HUES48 (cell line): ENCODE data around the gene STAC.
"Not testable (repeated sequence)": the region's sequence is repeated elsewhere in the genome, so short reads cannot be mapped to it uniquely, and the experiment has no call there.

Source experiments
- H3K27ac ChIP-seq: one replicate; pipeline ENCODE4 v1.7.0; 2013; ENCODE audit warnings: low read depth, low read length, inconsistent platforms
- H3K27me3 ChIP-seq: 2 replicates; pipeline ENCODE4 v1.6.1; 2013; ENCODE audit warnings: mild to moderate bottlenecking, low read length; ENCODE audit not compliant: control insufficient read depth, insufficient read depth
- H3K36me3 ChIP-seq: 2 replicates; pipeline ENCODE4 v1.6.1; 2013; ENCODE audit warnings: low read length; ENCODE audit not compliant: control insufficient read depth, insufficient read depth
- H3K4me1 ChIP-seq: 2 replicates; pipeline ENCODE4 v1.6.1; 2013; ENCODE audit warnings: mild to moderate bottlenecking, low read length; ENCODE audit not compliant: control insufficient read depth, insufficient read depth
- H3K4me3 ChIP-seq: 2 replicates; pipeline ENCODE4 v1.5.1; 2013; ENCODE audit warnings: mild to moderate bottlenecking, low read depth, low read length
- H3K9ac ChIP-seq: 2 replicates; pipeline ENCODE4 v1.6.1; 2013; ENCODE audit warnings: mild to moderate bottlenecking, low read depth, low read length, moderate library complexity
- H3K9me3 ChIP-seq: 2 replicates; pipeline ENCODE4 v1.6.1; 2013; ENCODE audit warnings: low read length; ENCODE audit not compliant: control insufficient read depth, insufficient read depth

The STAC gene

DNA sequence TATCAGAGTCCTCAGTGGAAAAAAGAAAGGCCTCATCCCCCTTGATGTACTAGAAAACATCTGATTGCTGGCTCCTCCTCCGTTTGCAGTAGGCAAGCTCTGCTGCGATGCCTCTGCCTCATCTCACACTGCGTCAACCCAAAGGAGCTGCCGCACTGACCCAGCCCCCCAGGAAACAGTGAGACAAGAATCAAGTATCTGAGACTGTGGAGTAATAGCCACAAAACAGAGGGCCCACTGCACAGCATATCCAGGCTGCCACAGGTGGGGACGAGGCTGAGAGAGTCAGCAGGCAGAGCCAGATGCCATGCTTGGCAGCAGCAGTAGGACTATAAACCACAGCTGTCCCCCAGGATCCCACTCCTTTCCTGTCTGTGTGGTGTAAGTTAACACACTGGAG is 165.9 kb downstream of the STAC start:
- no peak overlapping the region for H3K9ac ChIP-seq
- H3K4me1 ChIP-seq: no peaks in the 10 kb centered on the region
- no peaks in the 10 kb centered on the region; the same call in 1 of the 2 replicates for H3K9me3 ChIP-seq
- no peak overlapping the region for H3K27ac ChIP-seq
- H3K4me3 ChIP-seq: no peak overlapping the region
- H3K27me3 ChIP-seq: no peaks in the 10 kb centered on the region
- no peaks in the 10 kb centered on the region for H3K36me3 ChIP-seq

DNA sequence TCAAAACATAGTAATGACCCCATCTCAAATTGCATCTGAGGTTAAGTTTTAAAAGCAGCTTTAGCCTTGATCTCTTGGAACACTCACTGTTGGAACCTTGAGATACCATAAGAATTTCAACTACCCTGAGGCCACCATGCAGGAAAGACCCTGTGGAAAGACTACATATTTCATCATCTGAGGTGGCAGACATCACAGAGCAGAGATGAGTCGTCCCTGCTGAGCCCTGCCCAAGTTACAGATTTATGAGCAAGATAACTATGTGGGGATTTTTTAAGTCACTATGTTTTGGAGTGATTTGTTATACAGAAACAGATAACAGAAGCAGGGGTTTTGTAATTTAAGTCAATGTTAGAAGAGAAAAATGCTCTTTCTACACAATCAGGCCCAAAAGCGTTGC is 168.4 kb downstream of the STAC start:
- Histone ChIP-seq H3K27me3 (no peaks in the 10 kb centered on the region), H3K9ac (no peak overlapping the region), H3K27ac (no peak overlapping the region), H3K36me3 (no peaks in the 10 kb centered on the region), H3K9me3 (no peaks in the 10 kb centered on the region; the same call in 1 of the 2 replicates), H3K4me1 (no peaks in the 10 kb centered on the region), H3K4me3 (no peak overlapping the region)

DNA sequence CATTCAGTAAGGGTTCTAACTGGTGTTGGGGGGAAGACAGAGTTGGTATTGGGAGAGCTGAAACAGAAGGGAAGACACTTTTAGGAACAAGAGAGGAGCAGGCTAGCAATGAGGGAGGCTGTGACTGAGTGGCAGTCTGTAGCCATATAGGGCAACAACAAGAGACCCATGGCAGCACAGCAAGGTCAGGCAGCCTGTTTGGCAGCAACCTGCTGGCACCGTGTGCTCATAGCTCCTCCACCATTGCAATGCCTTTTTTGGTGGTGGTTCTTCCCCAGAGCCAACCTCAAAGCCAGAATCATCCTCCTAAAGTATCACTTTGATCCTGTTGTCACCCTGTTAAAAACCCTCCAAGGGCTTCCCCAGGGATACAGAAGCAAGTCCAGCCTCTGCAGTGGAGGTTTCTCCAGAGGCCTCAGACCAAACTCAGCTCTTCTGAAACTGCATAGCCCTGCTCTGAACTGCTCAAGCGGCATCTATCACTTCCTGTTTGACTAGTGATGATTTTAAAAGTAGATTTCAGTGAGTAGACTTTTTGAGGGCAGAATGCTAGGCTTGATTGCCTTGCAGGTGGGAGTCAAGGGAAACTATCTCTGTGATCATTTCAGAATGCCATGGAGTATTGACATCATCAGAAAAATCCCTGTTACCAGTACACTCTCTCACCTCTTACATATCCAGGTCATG is 176.9 kb downstream of the STAC start:
- no peak overlapping the region for H3K4me3 ChIP-seq
- H3K36me3 ChIP-seq: no peaks in the 10 kb centered on the region
- no peak overlapping the region for H3K9ac ChIP-seq
- no peaks in the 10 kb centered on the region for H3K9me3 ChIP-seq
- no peaks in the 10 kb centered on the region for H3K27me3 ChIP-seq
- no peak overlapping the region for H3K27ac ChIP-seq
- H3K4me1 ChIP-seq: no peaks in the 10 kb centered on the region

DNA sequence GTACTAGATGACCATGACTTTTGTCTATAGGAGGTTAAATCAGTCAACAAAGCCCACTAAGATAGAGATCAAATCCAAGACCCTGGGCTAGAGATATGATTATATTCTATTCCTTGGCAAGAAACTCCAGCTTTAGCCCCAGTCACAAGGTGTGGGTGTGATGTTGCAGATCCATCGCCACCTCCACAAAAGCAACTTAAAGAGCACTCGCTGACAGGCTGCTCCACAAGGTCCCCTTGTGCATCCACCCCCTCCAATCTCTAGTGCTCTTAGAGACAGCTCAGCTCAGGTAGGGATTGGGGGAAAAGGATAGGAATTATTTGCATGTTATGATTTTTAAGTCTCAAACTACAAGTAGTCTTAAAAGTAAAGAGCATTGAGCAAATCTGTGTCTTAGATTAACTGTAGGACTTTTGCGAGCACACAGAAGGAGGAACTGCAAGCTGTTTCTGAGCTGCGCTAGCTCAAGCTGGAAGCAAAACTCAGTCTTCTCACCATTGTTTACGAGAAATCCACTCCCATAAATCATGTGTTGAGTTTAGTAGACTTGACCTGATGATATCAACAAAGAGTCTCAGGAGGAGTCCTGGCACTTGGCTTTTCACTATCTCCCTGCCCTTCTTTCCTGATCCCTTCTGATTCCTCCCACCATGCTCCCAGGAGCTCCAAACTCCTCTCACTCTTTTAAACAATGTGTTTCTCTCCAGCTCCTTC is 177.6 kb downstream of the STAC start:
- H3K27me3 ChIP-seq: no peaks in the 10 kb centered on the region
- H3K27ac ChIP-seq: no peak overlapping the region
- H3K9me3 ChIP-seq: no peaks in the 10 kb centered on the region
- no peak overlapping the region for H3K4me3 ChIP-seq
- H3K4me1 ChIP-seq: no peaks in the 10 kb centered on the region
- H3K9ac ChIP-seq: no peak overlapping the region
- H3K36me3 ChIP-seq: no peaks in the 10 kb centered on the region

DNA sequence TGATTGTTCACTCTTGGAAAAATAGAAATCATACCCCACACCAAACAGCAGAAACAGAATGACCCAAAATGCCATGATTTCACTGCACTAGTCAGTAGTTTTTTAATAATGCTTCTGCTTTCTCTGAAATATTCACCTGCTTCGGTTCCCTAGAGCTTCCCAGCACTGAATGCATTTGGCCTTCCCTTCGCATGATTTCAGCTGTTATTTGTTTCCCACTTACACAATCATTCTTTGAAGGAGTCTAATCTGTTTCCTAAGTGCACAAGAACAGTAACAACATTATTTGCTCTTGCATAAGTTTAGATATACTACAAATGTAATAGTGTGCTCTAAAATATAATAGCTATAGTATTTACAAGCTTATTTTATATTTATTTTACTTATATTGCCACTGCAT is 178.7 kb downstream of the STAC start:
- Histone ChIP-seq H3K27me3 (no peaks in the 10 kb centered on the region), H3K9me3 (no peaks in the 10 kb centered on the region), H3K4me3 (no peak overlapping the region), H3K4me1 (no peaks in the 10 kb centered on the region), H3K9ac (no peak overlapping the region), H3K27ac (no peak overlapping the region), H3K36me3 (no peaks in the 10 kb centered on the region)

DNA sequence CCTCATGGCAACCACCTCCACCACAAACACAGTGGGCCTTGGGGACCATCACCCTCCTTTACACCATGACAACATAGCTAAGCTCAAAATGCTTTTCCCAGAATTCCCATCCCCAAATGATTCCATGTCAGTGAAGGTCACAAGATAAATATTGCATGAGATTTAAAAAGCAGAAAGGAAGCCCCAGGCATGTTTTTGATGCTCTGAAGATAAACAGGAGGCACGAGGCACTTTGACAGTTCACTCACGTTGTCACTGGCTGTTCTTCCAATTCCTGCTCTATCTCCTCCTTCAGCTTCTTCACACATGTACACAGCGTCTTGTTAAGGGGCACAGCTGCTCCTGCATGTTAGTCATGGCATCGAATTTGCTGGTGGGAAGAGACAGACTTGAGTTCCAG is 180.4 kb downstream of the STAC start:
- H3K9ac ChIP-seq: no peak overlapping the region
- no peaks in the 10 kb centered on the region for H3K27me3 ChIP-seq
- H3K36me3 ChIP-seq: no peaks in the 10 kb centered on the region
- no peak overlapping the region for H3K27ac ChIP-seq
- no peak overlapping the region for H3K4me3 ChIP-seq
- no peaks in the 10 kb centered on the region for H3K4me1 ChIP-seq
- H3K9me3 ChIP-seq: no peaks in the 10 kb centered on the region

DNA sequence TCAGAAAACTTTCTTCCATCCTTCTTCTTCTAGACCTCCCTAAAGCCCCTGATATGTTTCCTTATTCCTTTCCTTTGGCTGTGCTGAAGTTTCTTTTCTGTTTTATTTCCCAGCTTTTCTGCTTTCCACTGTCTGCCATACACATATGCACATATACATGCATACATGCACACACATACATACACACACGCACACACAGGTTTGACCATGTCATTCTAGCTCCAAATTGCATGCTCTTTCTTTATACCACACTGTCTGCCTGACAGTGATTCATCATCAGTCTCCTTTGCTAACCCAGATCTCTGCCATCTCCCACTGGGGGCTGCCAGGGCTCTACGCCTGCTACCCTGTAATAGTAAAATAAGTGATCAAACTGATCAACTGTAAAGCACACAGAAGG is 181.3 kb downstream of the STAC start:
- Histone ChIP-seq H3K9me3 (no peaks in the 10 kb centered on the region), H3K4me1 (no peaks in the 10 kb centered on the region), H3K9ac (no peak overlapping the region), H3K36me3 (no peaks in the 10 kb centered on the region), H3K27me3 (no peaks in the 10 kb centered on the region), H3K4me3 (no peak overlapping the region), H3K27ac (no peak overlapping the region)

DNA sequence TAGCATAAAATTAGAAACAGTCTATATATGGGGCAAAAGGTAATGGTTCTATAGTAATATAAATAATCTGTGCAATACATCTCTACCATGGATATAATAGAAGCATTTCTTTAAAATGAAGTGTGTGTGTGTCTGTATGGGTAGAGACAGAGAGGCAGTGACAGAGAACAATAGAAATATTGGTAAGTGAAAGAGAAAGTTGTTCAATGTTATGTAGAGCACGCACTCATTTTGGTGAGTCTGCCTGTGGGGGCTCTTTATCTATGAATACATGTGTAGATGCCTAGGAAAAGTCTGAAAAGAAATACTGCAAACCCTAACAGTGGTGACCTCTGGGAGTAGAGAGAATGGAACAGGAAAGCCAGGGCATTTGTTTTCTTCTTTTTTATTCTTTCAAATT is 182.6 kb downstream of the STAC start:
- H3K9me3 ChIP-seq: no peaks in the 10 kb centered on the region
- H3K9ac ChIP-seq: no peak overlapping the region
- no peaks in the 10 kb centered on the region for H3K4me1 ChIP-seq
- no peaks in the 10 kb centered on the region for H3K27me3 ChIP-seq
- no peaks in the 10 kb centered on the region for H3K36me3 ChIP-seq
- H3K27ac ChIP-seq: no peak overlapping the region
- no peak overlapping the region for H3K4me3 ChIP-seq

DNA sequence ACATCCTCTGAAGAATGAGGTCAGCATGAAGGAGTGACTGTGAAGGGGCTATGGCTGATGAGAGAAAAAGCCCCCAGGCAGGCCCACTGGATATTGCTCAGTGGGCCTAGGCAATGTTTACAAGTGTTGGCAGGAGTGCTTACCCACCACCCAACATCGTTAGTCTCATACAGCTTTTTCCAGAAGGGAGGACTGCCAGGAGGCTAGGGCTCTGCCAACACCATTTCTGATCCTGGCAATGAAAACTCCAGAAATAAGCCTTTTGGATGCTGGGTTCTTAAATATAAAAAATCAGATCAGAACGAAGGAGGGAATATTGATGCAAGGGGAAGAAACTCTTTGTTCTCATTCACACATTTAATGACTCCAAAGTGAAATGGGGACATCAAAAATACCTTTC is 194.9 kb downstream of the STAC start:
- H3K4me3 ChIP-seq: no peak overlapping the region
- no peak overlapping the region for H3K9ac ChIP-seq
- H3K4me1 ChIP-seq: no peaks in the 10 kb centered on the region
- H3K36me3 ChIP-seq: no peaks in the 10 kb centered on the region
- H3K9me3 ChIP-seq: peaks cover 24% of the 10 kb centered on the region
- H3K27ac ChIP-seq: no peak overlapping the region
- no peaks in the 10 kb centered on the region for H3K27me3 ChIP-seq

DNA sequence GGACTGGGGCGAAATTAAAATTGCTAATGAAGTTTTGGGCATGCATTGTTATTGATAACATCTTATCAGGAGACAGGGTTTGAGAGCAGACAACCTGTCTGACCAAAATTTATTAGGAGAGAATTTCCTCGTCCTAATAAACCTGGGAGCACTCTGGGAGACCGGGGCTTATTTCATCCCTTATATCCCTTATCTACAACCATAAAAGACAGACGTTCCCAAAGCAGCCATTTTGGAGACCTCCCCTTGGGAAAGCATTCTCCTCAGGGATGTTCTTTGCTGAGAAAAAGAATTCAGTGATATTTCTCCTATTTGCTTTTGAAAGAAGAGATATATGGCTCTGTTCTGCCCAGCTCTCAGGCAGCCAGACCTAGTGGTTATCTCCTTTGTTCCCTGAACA is 198.1 kb downstream of the STAC start:
- not testable (repeated sequence) for H3K9ac ChIP-seq, H3K27ac ChIP-seq, H3K4me3 ChIP-seq

DNA sequence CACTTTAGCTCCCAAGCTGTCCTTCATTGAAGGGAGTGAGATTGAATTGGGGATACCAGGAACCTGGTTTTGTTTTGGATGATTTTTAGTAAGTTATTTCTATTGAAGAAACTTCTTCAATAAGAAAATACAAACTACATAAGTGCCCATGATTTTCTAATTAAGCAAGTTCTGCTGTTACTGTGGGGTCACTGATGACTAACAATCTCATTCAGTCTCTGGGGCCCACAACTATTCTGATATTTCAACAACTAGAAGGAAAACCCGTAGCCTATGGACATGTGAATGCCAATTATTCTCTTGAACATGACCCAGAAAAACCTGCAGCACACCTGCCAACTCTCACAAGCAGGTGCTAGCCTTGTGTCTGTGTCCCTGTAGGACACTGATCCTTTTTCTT is 199.4 kb downstream of the STAC start:
- Histone ChIP-seq H3K9ac (no peak overlapping the region), H3K27ac (no peak overlapping the region), H3K4me1 (no peaks in the 10 kb centered on the region), H3K36me3 (no peaks in the 10 kb centered on the region), H3K4me3 (no peak overlapping the region), H3K27me3 (no peaks in the 10 kb centered on the region), H3K9me3 (peaks cover 30% of the 10 kb centered on the region)

More for the DNA sequence above, 198.1 kb downstream of the STAC start:
- H3K4me1 ChIP-seq, H3K27me3 ChIP-seq, H3K36me3 ChIP-seq: not testable (repeated sequence)
- H3K9me3 ChIP-seq: peaks cover 26% of the 10 kb centered on the region
